Measurements from ENCODE around the gene RPS6KA6.

RPS6KA6 gene

DNA sequence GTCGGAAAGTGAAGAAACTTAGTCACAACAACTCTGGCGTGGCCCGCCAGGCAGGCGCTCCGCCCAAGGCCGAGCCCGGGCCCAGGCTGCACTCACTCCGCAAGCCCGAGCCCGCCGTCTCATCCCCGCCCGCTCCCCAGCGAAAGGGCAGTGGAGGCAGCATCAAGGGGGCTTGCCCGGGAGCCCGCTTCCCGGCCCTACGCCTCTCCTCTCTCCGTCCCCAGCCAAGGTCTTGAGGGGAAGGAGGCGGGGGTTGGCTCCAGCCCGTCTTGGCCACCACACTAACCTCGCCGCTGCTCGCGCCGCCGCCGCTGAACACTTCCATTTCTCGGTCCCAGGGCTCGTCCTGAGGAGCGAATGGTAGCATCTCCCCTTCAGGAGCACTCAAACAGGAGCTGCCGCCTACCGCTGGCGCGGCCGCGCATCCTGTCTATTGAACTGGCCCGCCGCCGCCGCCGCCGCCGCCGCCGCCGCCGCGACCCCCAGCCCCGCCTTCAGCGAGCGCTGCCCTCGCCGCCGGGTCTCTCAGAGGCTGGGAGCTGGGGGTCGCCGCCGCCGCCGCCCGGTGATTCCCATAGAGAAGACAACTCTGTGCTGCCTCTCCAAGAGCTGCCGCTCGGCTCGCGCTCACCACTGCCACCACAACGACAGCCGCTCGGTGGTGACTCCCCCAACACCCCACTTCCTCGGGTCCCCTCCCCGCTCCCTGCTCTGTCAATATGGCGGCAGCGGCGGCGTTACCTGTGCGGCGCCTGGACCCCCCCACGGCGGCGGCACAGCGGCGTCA is at the start of gene RPS6KA6:
Gene RPS6KA6, minus strand, starts transcription at position 667 of the 787 bp plus-strand sequence. Its CDS starts 300 bp downstream, at position 367.
- TF ChIP-seq, protein P1, sequence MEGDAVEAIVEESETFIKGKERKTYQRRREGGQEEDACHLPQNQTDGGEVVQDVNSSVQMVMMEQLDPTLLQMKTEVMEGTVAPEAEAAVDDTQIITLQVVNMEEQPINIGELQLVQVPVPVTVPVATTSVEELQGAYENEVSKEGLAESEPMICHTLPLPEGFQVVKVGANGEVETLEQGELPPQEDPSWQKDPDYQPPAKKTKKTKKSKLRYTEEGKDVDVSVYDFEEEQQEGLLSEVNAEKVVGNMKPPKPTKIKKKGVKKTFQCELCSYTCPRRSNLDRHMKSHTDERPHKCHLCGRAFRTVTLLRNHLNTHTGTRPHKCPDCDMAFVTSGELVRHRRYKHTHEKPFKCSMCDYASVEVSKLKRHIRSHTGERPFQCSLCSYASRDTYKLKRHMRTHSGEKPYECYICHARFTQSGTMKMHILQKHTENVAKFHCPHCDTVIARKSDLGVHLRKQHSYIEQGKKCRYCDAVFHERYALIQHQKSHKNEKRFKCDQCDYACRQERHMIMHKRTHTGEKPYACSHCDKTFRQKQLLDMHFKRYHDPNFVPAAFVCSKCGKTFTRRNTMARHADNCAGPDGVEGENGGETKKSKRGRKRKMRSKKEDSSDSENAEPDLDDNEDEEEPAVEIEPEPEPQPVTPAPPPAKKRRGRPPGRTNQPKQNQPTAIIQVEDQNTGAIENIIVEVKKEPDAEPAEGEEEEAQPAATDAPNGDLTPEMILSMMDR (IDR thresholded peaks at IDR 0.05; ENCODE audit: extremely low read depth, missing control alignments): no peak
- DNase-seq (ENCODE audit: low spot score): no peak

- TF ChIP-seq, protein P1 (IDR thresholded peaks at IDR 0.05; ENCODE audit: extremely low read depth, missing control alignments): no peak
- no peak for DNase-seq (ENCODE audit: low spot score)
These were observed 36.7 kb upstream of the RPS6KA6 start for GRCh38 chrX:84224741-84225140.

- TF ChIP-seq, protein P1 (IDR thresholded peaks at IDR 0.05; ENCODE audit: extremely low read depth, missing control alignments): no peak
These were observed 35.3 kb upstream of the RPS6KA6 start for GRCh38 chrX:84223261-84223660.

DNA sequence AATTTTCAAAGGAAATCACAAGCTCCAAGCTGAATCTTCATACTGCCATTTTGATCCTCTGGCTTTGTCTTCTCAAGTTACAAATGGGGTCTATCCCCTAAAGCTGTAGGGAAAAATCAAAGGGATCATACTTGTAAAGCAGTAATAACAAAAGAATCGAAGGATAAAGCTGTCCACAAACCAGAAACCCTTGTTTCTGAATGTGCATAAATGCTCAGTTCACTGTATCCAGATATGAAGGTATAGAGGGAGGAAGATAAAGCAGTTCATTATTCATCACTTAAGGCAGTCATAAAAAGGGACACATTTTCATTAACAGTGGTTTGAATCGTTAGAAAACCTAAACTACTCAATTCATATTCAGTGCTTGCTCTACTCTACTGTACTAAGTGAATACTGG is 33.2 kb upstream of the RPS6KA6 start:
- TF ChIP-seq, protein P1 (IDR thresholded peaks at IDR 0.05; ENCODE audit: extremely low read depth, missing control alignments): no peak
- DNase-seq (ENCODE audit: low spot score): no peak

More at GRCh38 chrX:84223261-84223660, 35.3 kb upstream of the RPS6KA6 start:
- no peak for DNase-seq (ENCODE audit: low spot score)

DNA sequence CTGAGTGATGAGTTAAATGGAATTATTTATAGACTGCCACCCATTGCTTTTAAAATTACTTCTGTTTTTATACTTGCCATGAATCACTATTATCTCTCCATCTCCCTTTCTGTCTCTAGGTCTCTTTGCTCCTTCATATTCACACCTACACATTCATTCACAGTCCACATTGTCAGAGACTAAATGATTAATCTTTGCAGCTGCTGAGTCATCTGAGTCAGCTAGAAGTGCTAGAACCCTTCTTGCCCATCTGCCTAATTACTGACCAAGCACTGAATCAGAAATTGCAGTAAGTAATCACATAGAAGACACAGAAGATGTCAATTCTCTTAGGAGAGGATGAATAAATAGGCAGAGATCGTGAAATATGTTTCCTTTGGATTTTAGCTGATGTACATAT is 31.6 kb upstream of the RPS6KA6 start:
- DNase-seq (ENCODE audit: low spot score): no peak
- TF ChIP-seq, protein P1 (IDR thresholded peaks at IDR 0.05; ENCODE audit: extremely low read depth, missing control alignments): no peak

- DNase-seq (ENCODE audit: low spot score): no peak
- TF ChIP-seq, protein P1 (IDR thresholded peaks at IDR 0.05; ENCODE audit: extremely low read depth, missing control alignments): no peak
These were observed 30.7 kb upstream of the RPS6KA6 start for GRCh38 chrX:84218726-84219125.

GRCh38 chrX:84216881-84217280 is 28.9 kb upstream of the RPS6KA6 start:
- TF ChIP-seq, protein P1 (IDR thresholded peaks at IDR 0.05; ENCODE audit: extremely low read depth, missing control alignments): no peak
- DNase-seq (ENCODE audit: low spot score): no peak

Measured in GM20000 (cell line).